DOHH2 (cell line): ENCODE results near the gene BUB3.

Source experiments
- H3F3A ChIP-seq: fragments of 200-600 bp; sonication (generic), shearing (Covaris generic); 2 replicates; pipeline ENCODE4 v1.6.0; 2016; ENCODE audit warnings: antibody characterized with exemption, mild to moderate bottlenecking; ENCODE audit not compliant: control insufficient read depth, insufficient read depth
- H3K27ac ChIP-seq: fragments of 200-600 bp; sonication (generic); 2 replicates; pipeline ENCODE4 v1.5.1; 2014; ENCODE audit warnings: low read depth, mild to moderate bottlenecking, low read length, moderate library complexity
- H3K27me3 ChIP-seq: fragments of 200-600 bp; sonication (generic); 2 replicates; pipeline ENCODE4 v1.6.1; 2014; ENCODE audit warnings: mild to moderate bottlenecking, low read length, mixed read lengths; ENCODE audit not compliant: control insufficient read depth
- H3K36me3 ChIP-seq: fragments of 200-600 bp; sonication (generic); 2 replicates; pipeline ENCODE4 v1.6.1; 2014; ENCODE audit warnings: mild to moderate bottlenecking, low read length, moderate library complexity, mixed read lengths; ENCODE audit not compliant: control insufficient read depth
- H3K4me1 ChIP-seq: fragments of 200-600 bp; sonication (generic); 2 replicates; pipeline ENCODE4 v1.6.1; 2014; ENCODE audit warnings: mild to moderate bottlenecking, low read length, mixed read lengths; ENCODE audit not compliant: control insufficient read depth
- H3K4me2 ChIP-seq: fragments of 200-600 bp; sonication (generic); 2 replicates; pipeline ENCODE4 v1.6.0; 2014; ENCODE audit warnings: mild to moderate bottlenecking, low read length, moderate library complexity
- H3K4me3 ChIP-seq: fragments of 200-600 bp; sonication (generic); 2 replicates; pipeline ENCODE4 v1.5.1; 2014; ENCODE audit warnings: mild to moderate bottlenecking, low read length, mixed read lengths
- H3K79me2 ChIP-seq: fragments of 200-600 bp; sonication (generic); 2 replicates; pipeline ENCODE4 v1.6.1; 2014; ENCODE audit warnings: mild to moderate bottlenecking, low read length, mixed read lengths; ENCODE audit not compliant: control insufficient read depth
- H3K9me2 ChIP-seq: fragments of 200-600 bp; sonication (generic); replicated peaks from 2 replicates; pipeline ENCODE4 v1.6.1; 2014; ENCODE audit warnings: mild to moderate bottlenecking, low read length, mixed read lengths; ENCODE audit not compliant: control insufficient read depth
- H3K9me3 ChIP-seq: fragments of 200-600 bp; sonication (generic); 2 replicates; pipeline ENCODE4 v1.6.1; 2014; ENCODE audit warnings: antibody characterized with exemption, low read length, mixed read lengths; ENCODE audit not compliant: control insufficient read depth, insufficient read depth
- H4K20me1 ChIP-seq: fragments of 200-600 bp; sonication (generic); 2 replicates; pipeline ENCODE4 v1.6.0; 2014; ENCODE audit warnings: low read depth, mild to moderate bottlenecking, antibody characterized with exemption, low read length, moderate library complexity; ENCODE audit not compliant: control insufficient read depth, insufficient read depth
- EZH2phosphoT487 ChIP-seq: fragments of 200-600 bp; sonication (generic); IDR thresholded peaks from 2 replicates; pipeline ENCODE4 v1.6.1; 2017; ENCODE audit warnings: borderline replicate concordance, mild to moderate bottlenecking, antibody characterized with exemption, low read length, moderate library complexity, mixed read lengths
- TF ChIP-seq, protein P1 (sequence below): fragments of 200-600 bp; sonication (generic); IDR thresholded peaks from one replicate; pipeline ENCODE4 v1.5.1; 2014; ENCODE audit warnings: antibody characterized with exemption, mild to moderate bottlenecking, low read depth, low read length; ENCODE audit not compliant: poor library complexity, severe bottlenecking

Gene BUB3

GRCh38 chr10:123156078-123156477 lies 1.9 kb downstream of the BUB3 start:
- Histone ChIP-seq H3F3A (peaks cover 4% of the 10 kb centered on the region), H3K4me1 (peaks cover 75% of the 10 kb centered on the region), H3K9me3 (no peaks in the 10 kb centered on the region), H4K20me1 (peaks cover 47% of the 10 kb centered on the region), H3K4me2 (peak overlapping the region; percentile 89), H3K36me3 (peaks cover 74% of the 10 kb centered on the region), H3K4me3 (peak overlapping the region; percentile 98), H3K27ac (no peak overlapping the region), H3K79me2 (peaks cover 69% of the 10 kb centered on the region), H3K27me3 (peaks cover 8% of the 10 kb centered on the region), H3K9me2 (no peaks in the 10 kb centered on the region)
- TF ChIP-seq, protein P1, sequence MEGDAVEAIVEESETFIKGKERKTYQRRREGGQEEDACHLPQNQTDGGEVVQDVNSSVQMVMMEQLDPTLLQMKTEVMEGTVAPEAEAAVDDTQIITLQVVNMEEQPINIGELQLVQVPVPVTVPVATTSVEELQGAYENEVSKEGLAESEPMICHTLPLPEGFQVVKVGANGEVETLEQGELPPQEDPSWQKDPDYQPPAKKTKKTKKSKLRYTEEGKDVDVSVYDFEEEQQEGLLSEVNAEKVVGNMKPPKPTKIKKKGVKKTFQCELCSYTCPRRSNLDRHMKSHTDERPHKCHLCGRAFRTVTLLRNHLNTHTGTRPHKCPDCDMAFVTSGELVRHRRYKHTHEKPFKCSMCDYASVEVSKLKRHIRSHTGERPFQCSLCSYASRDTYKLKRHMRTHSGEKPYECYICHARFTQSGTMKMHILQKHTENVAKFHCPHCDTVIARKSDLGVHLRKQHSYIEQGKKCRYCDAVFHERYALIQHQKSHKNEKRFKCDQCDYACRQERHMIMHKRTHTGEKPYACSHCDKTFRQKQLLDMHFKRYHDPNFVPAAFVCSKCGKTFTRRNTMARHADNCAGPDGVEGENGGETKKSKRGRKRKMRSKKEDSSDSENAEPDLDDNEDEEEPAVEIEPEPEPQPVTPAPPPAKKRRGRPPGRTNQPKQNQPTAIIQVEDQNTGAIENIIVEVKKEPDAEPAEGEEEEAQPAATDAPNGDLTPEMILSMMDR: no peak
- no peak for TF ChIP-seq EZH2phosphoT487

GRCh38 chr10:123157210-123157609 lies 3.0 kb downstream of the BUB3 start:
- Histone ChIP-seq H3K36me3 (peaks cover 85% of the 10 kb centered on the region), H3K4me2 (peak overlapping the region; percentile 89), H3K4me1 (peaks cover 66% of the 10 kb centered on the region), H3K79me2 (peaks cover 80% of the 10 kb centered on the region), H3K4me3 (peak overlapping the region; percentile 98), H3K9me2 (no peaks in the 10 kb centered on the region), H4K20me1 (peaks cover 53% of the 10 kb centered on the region), H3F3A (peaks cover 4% of the 10 kb centered on the region), H3K9me3 (no peaks in the 10 kb centered on the region), H3K27me3 (no peaks in the 10 kb centered on the region), H3K27ac (no peak overlapping the region)
- TF ChIP-seq, protein P1: no peak
- TF ChIP-seq EZH2phosphoT487: no peak

GRCh38 chr10:123158682-123159081 lies 4.5 kb downstream of the BUB3 start:
- Histone ChIP-seq H4K20me1 (peaks cover 53% of the 10 kb centered on the region), H3K4me1 (peaks cover 61% of the 10 kb centered on the region), H3F3A (no peaks in the 10 kb centered on the region; the same call in 1 of the 2 replicates), H3K36me3 (peaks cover 95% of the 10 kb centered on the region), H3K4me2 (peak overlapping the region; percentile 89), H3K27me3 (no peaks in the 10 kb centered on the region), H3K9me2 (no peaks in the 10 kb centered on the region), H3K79me2 (peaks cover 94% of the 10 kb centered on the region), H3K27ac (no peak overlapping the region), H3K4me3 (peak overlapping the region; percentile 98), H3K9me3 (no peaks in the 10 kb centered on the region)
- TF ChIP-seq EZH2phosphoT487: no peak
- TF ChIP-seq, protein P1: no peak
